GDM1 (cell line): ENCODE results near the gene ATCAY.
"Not testable (repeated sequence)": the region's sequence is repeated elsewhere in the genome, so short reads cannot be mapped to it uniquely, and the experiment has no call there.

ENCODE experiments used
- DNase-seq: peaks from one replicate; lab custom pipeline; 2025; lab: John Stamatoyannopoulos, UW

Gene ATCAY

GRCh38 chr19:3949294-3949693, 68.8 kb downstream of the ATCAY start:
- no peak for DNase-seq

- no peak for DNase-seq
Observed at GRCh38 chr19:3949997-3950859, 69.7 kb downstream of the ATCAY start.

- DNase-seq: no peak
Observed at GRCh38 chr19:3950871-3951861, 70.7 kb downstream of the ATCAY start.

- not testable (repeated sequence) for DNase-seq
Observed at GRCh38 chr19:3952755-3953276, 72.3 kb downstream of the ATCAY start.

GRCh38 chr19:3954107-3954506, 73.6 kb downstream of the ATCAY start:
- DNase-seq: no peak

- not testable (repeated sequence) for DNase-seq
Observed at GRCh38 chr19:3955276-3955675, 74.8 kb downstream of the ATCAY start.

- no peak for DNase-seq
Observed at GRCh38 chr19:3955688-3956087, 75.2 kb downstream of the ATCAY start.

- DNase-seq: no peak
Observed at GRCh38 chr19:3958836-3959765, 78.6 kb downstream of the ATCAY start.

- no peak for DNase-seq
Observed at GRCh38 chr19:3959766-3960131, 79.3 kb downstream of the ATCAY start.

- DNase-seq: no peak
Observed at GRCh38 chr19:3961007-3961406, 80.5 kb downstream of the ATCAY start.

- no peak for DNase-seq
Observed at GRCh38 chr19:3963458-3964255, 83.2 kb downstream of the ATCAY start.

- no peak for DNase-seq
Observed at GRCh38 chr19:3964256-3965194, 84.0 kb downstream of the ATCAY start.

- no peak for DNase-seq
Observed at GRCh38 chr19:3966051-3967017, 85.8 kb downstream of the ATCAY start.

GRCh38 chr19:3967983-3968382, 87.5 kb downstream of the ATCAY start:
- DNase-seq: not testable (repeated sequence)

GRCh38 chr19:3968556-3969434, 88.3 kb downstream of the ATCAY start:
- DNase-seq: no peak

GRCh38 chr19:3969435-3970312, 89.2 kb downstream of the ATCAY start:
- no peak for DNase-seq
